GM12864 (cell line): ENCODE data around the gene COL4A4.

Experiments used
- DNase-seq: peaks from one replicate; pipeline ENCODE4 v3.0.0-alpha.2; 2011; ENCODE audit warnings: low read depth
- H3K4me3 ChIP-seq: 2 replicates; pipeline ENCODE4 v1.5.1; 2011; ENCODE audit warnings: mild to moderate bottlenecking, low read depth, low read length, control low read depth
- CTCF ChIP-seq: IDR thresholded peaks from 2 replicates; pipeline ENCODE4 v1.5.1; 2011; ENCODE audit warnings: low read depth, mild to moderate bottlenecking, moderate library complexity, low read length, control low read depth, inconsistent platforms; ENCODE audit errors: missing control alignments

The COL4A4 gene

GRCh38 chr2:227057060-227057459 lies 106.9 kb downstream of the COL4A4 start:
- DNase-seq, result no peak
- no peak overlapping the region for H3K4me3 ChIP-seq
- no peak for TF ChIP-seq CTCF

GRCh38 chr2:227054006-227054405 lies 110.0 kb downstream of the COL4A4 start:
- DNase-seq, result no peak
- H3K4me3 ChIP-seq, result no peak overlapping the region
- TF ChIP-seq CTCF, result no peak

GRCh38 chr2:227052879-227053278 lies 111.1 kb downstream of the COL4A4 start:
- no peak overlapping the region for H3K4me3 ChIP-seq
- DNase-seq, result no peak
- TF ChIP-seq CTCF, result no peak

GRCh38 chr2:227043981-227044380 lies 120.0 kb downstream of the COL4A4 start:
- no peak for DNase-seq
- no peak overlapping the region for H3K4me3 ChIP-seq
- no peak for TF ChIP-seq CTCF

- no peak for TF ChIP-seq CTCF
- no peak for DNase-seq
- H3K4me3 ChIP-seq, result no peak overlapping the region
These were observed 125.3 kb downstream of the COL4A4 start for GRCh38 chr2:227038550-227039189.

- no peak for DNase-seq
These were observed 127.5 kb downstream of the COL4A4 start for GRCh38 chr2:227036527-227036926.

More at GRCh38 chr2:227036527-227036926, 127.5 kb downstream of the COL4A4 start:
- no peak for TF ChIP-seq CTCF
- no peak overlapping the region for H3K4me3 ChIP-seq
